GM21786 (cell line): ENCODE data around the gene FES.
A peak's percentile ranks its signal among the peaks of the same experiment; 100 is the strongest.
"Not testable (repeated sequence)": the region's sequence is repeated elsewhere in the genome, so short reads cannot be mapped to it uniquely, and the experiment has no call there.

ENCODE experiments used
- ATAC-seq: cut with Tn5 transposase; IDR thresholded peaks from one replicate; pipeline ENCODE4 v1.9.1; 2021; ENCODE audit not compliant: unreplicated experiment

FES gene

GRCh38 chr15:90907838-90908507, 23.7 kb downstream of the FES start:
- no peak for ATAC-seq

- not testable (repeated sequence) for ATAC-seq
Observed at GRCh38 chr15:90909449-90909848, 25.1 kb downstream of the FES start.

GRCh38 chr15:90909976-90910375, 25.7 kb downstream of the FES start:
- ATAC-seq = no peak

GRCh38 chr15:90910441-90911301, 26.4 kb downstream of the FES start:
- no peak for ATAC-seq

GRCh38 chr15:90911302-90911623, 27.0 kb downstream of the FES start:
- no peak for ATAC-seq

GRCh38 chr15:90911906-90912769, 27.8 kb downstream of the FES start:
- ATAC-seq = no peak

GRCh38 chr15:90912770-90913075, 28.4 kb downstream of the FES start:
- no peak for ATAC-seq

GRCh38 chr15:90913398-90913944, 29.2 kb downstream of the FES start:
- no peak for ATAC-seq

- no peak for ATAC-seq
Observed at GRCh38 chr15:90914305-90915080, 30.2 kb downstream of the FES start.

- no peak for ATAC-seq
Observed at GRCh38 chr15:90915216-90915807, 31.0 kb downstream of the FES start.

- no peak for ATAC-seq
Observed at GRCh38 chr15:90915808-90916440, 31.6 kb downstream of the FES start.

GRCh38 chr15:90916461-90916860, 32.2 kb downstream of the FES start:
- no peak for ATAC-seq

- no peak for ATAC-seq
Observed at GRCh38 chr15:90917569-90917968, 33.3 kb downstream of the FES start.

GRCh38 chr15:90918034-90918788, 33.9 kb downstream of the FES start:
- ATAC-seq = no peak

GRCh38 chr15:90918835-90919234, 34.5 kb downstream of the FES start:
- ATAC-seq = no peak

- ATAC-seq = no peak
Observed at GRCh38 chr15:90921887-90922286, 37.6 kb downstream of the FES start.

GRCh38 chr15:90922712-90923322, 38.5 kb downstream of the FES start:
- peak; percentile 88 for ATAC-seq

- peak; percentile 68 for ATAC-seq
Observed at GRCh38 chr15:90924375-90924774, 40.1 kb downstream of the FES start.

- ATAC-seq = not testable (repeated sequence)
Observed at GRCh38 chr15:90926766-90927165, 42.5 kb downstream of the FES start.
